Measurements from ENCODE around the gene ANKRD13D. TPM values are rescaled to one million over a fixed set of nuclear protein-coding genes. Genes with fewer than 3 reads are reported as not detected.

ANKRD13D gene
- total RNA-seq, 2 donors from 2014 or later: 56.6 to 58.6 TPM

GRCh38 chr11:67301313-67301921 is 12.3 kb downstream of the ANKRD13D start:
- Mint-ChIP-seq H3K4me3 (no peak overlapping the region), H3K36me3 (ENCODE audit: low read depth) (peaks cover 43% of the 10 kb centered on the region), H3K4me1 (peaks cover 11% of the 10 kb centered on the region), H3K27ac (no peak overlapping the region), H3K9me3 (peaks cover 7% of the 10 kb centered on the region), H3K27me3 (ENCODE audit: insufficient read depth) (peaks cover 2% of the 10 kb centered on the region)
- WGBS, 2 experiments (ENCODE audit: insufficient coverage in 1 of 2, insufficient read length in 1 of 2): 94 to 95% methylated on average over 25 to 28 of the region's 28 CpGs
- Histone ChIP-seq H3K4me3 (ENCODE audit: low read length) (no peak overlapping the region), H3K9me3 (ENCODE audit: control insufficient read depth, low read length) (peaks cover 8% of the 10 kb centered on the region), H3K9ac (ENCODE audit: extremely low read depth, low read length, poor library complexity, severe bottlenecking) (no peak overlapping the region), H3K27ac (ENCODE audit: low read depth, low read length) (peak overlapping the region; percentile 85), H3K27me3 (ENCODE audit: control insufficient read depth, insufficient read depth, low read length, poor library complexity, severe bottlenecking) (no peaks in the 10 kb centered on the region), H3K4me1 (ENCODE audit: control insufficient read depth, insufficient read depth, low read length) (no peaks in the 10 kb centered on the region), H3K36me3 (ENCODE audit: control insufficient read depth, insufficient read depth, low read length) (peaks cover 25% of the 10 kb centered on the region)
- no peak for TF ChIP-seq CTCF (conservative IDR thresholded peaks at IDR 0.05)
- DNase-seq: no peak

- H3K4me3 ChIP-seq (ENCODE audit: low read length): peak overlapping the region; percentile 78
- Mint-ChIP-seq H3K4me1 (peaks cover 11% of the 10 kb centered on the region), H3K27me3 (ENCODE audit: insufficient read depth) (peaks cover 2% of the 10 kb centered on the region), H3K27ac (peak overlapping the region; percentile 87), H3K4me3 (peak overlapping the region; percentile 65), H3K9me3 (peaks cover under 1% of the 10 kb centered on the region), H3K36me3 (ENCODE audit: low read depth) (peaks cover 36% of the 10 kb centered on the region)
- DNase-seq: peak; percentile 86
- TF ChIP-seq CTCF (conservative IDR thresholded peaks at IDR 0.05): no peak
- peak overlapping the region; percentile 38 for H3K9ac ChIP-seq (ENCODE audit: extremely low read depth, low read length, poor library complexity, severe bottlenecking)
- H3K27me3 ChIP-seq (ENCODE audit: control insufficient read depth, insufficient read depth, low read length, poor library complexity, severe bottlenecking): no peaks in the 10 kb centered on the region
- H3K4me1 ChIP-seq (ENCODE audit: control insufficient read depth, insufficient read depth, low read length): no peaks in the 10 kb centered on the region
- H3K27ac ChIP-seq (ENCODE audit: low read depth, low read length): peak overlapping the region; percentile 85
- H3K9me3 ChIP-seq (ENCODE audit: control insufficient read depth, low read length): peaks cover 2% of the 10 kb centered on the region
- peaks cover 18% of the 10 kb centered on the region for H3K36me3 ChIP-seq (ENCODE audit: control insufficient read depth, insufficient read depth, low read length)
- 32 to 42% methylated on average over 12 to 15 of the region's 15 CpGs for WGBS, 2 experiments (ENCODE audit: insufficient coverage in 1 of 2, insufficient read length in 1 of 2)
Observed at GRCh38 chr11:67301951-67302516, 12.9 kb downstream of the ANKRD13D start.

GRCh38 chr11:67302571-67303131 is 13.5 kb downstream of the ANKRD13D start:
- DNase-seq: peak; percentile 91
- H3K36me3 ChIP-seq (ENCODE audit: control insufficient read depth, insufficient read depth, low read length): peaks cover 16% of the 10 kb centered on the region
- TF ChIP-seq CTCF (conservative IDR thresholded peaks at IDR 0.05): no peak
- H3K27me3 Mint-ChIP-seq (ENCODE audit: insufficient read depth): peaks cover 2% of the 10 kb centered on the region
- peaks cover 32% of the 10 kb centered on the region for H3K36me3 Mint-ChIP-seq (ENCODE audit: low read depth)
- peaks cover 11% of the 10 kb centered on the region for H3K4me1 Mint-ChIP-seq
- H3K27me3 ChIP-seq (ENCODE audit: control insufficient read depth, insufficient read depth, low read length, poor library complexity, severe bottlenecking): no peaks in the 10 kb centered on the region
- no peaks in the 10 kb centered on the region for H3K9me3 ChIP-seq (ENCODE audit: control insufficient read depth, low read length)
- H3K27ac Mint-ChIP-seq: peak overlapping the region; percentile 87
- peak overlapping the region; percentile 85 for H3K27ac ChIP-seq (ENCODE audit: low read depth, low read length)
- 3 to 17% methylated on average over 10 to 23 of the region's 23 CpGs for WGBS, 2 experiments (ENCODE audit: insufficient coverage in 1 of 2, insufficient read length in 1 of 2)
- H3K9ac ChIP-seq (ENCODE audit: extremely low read depth, low read length, poor library complexity, severe bottlenecking): peak overlapping the region; percentile 38
- H3K9me3 Mint-ChIP-seq: no peaks in the 10 kb centered on the region
- H3K4me3 ChIP-seq (ENCODE audit: low read length): peak overlapping the region; percentile 78
- H3K4me3 Mint-ChIP-seq: peak overlapping the region; percentile 65
- H3K4me1 ChIP-seq (ENCODE audit: control insufficient read depth, insufficient read depth, low read length): no peaks in the 10 kb centered on the region

Measured in endodermal cell (in vitro differentiated cells).